Measurements from ENCODE around the gene ANKS1A. TPM values are rescaled to one million over a fixed set of nuclear protein-coding genes. Genes with fewer than 3 reads are reported as not detected.

ANKS1A gene
- total and polyA plus RNA-seq, 7 donors: 3.9 to 12.4 (median 6.1) TPM

DNA sequence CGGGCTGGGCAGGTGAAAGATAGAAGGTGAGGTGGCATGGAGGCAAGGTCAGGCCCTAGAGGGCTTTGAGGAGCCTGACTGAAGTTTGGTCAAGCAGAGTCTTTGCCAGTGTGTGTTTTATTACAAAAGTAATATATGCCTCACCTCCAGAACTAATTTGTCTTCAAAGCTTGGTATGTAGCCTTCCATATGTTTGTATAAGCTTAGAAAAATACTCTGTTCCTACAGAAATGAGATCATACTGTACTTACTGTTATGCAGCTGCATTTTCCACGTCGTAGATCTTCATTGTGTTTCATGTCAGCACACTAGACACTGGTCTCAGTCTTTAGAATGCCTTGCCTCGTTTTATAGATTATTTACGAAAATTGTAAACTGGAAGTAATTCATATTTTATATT lies 61.8 kb downstream of the ANKS1A start:
- 82 to 88% (median 85%) methylated on average over 5 of the region's 5 CpGs for WGBS, 3 donors
- no peak overlapping the region for H3K4me3 ChIP-seq
- ATAC-seq (no peak), DNase-seq (no peak)
- no peak overlapping the region for H3K27ac ChIP-seq
- TF ChIP-seq CTCF (IDR thresholded peaks at IDR 0.05): no peak
- no peaks in the 10 kb centered on the region for H3K27me3 ChIP-seq (ENCODE audit: insufficient read depth in 3 of 3, low read length in 2 of 3)
- H3K9me3 ChIP-seq: no peaks in the 10 kb centered on the region
- H3K36me3 ChIP-seq (ENCODE audit: insufficient read depth in 1 of 2, low read depth in 1 of 2): no peaks in the 10 kb centered on the region
- peaks cover 7% of the 10 kb centered on the region for H3K4me1 ChIP-seq
- intact Hi-C loops (cut with DNase I): no loop called here

- Histone ChIP-seq H3K36me3 (ENCODE audit: insufficient read depth in 1 of 2, low read depth in 1 of 2) (no peaks in the 10 kb centered on the region), H3K27ac (no peak overlapping the region), H3K4me1 (peaks cover 7% of the 10 kb centered on the region), H3K4me3 (no peak overlapping the region), H3K9me3 (no peaks in the 10 kb centered on the region), H3K27me3 (ENCODE audit: insufficient read depth in 3 of 3, low read length in 2 of 3) (no peaks in the 10 kb centered on the region)
- no peak for TF ChIP-seq CTCF (IDR thresholded peaks at IDR 0.05)
- WGBS, 3 donors: 90% methylated on average over 4 of the region's 4 CpGs
- no peak for ATAC-seq
- no peak for DNase-seq
- intact Hi-C loops (cut with DNase I): no loop called here
Measured at GRCh38 chr6:34951731-34952130, 62.7 kb downstream of the ANKS1A start.

- no peaks in the 10 kb centered on the region for H3K36me3 ChIP-seq (ENCODE audit: insufficient read depth in 1 of 2, low read depth in 1 of 2)
- 80 to 85% (median 84%) methylated on average over 2 of the region's 2 CpGs for WGBS, 3 donors
- H3K4me3 ChIP-seq: no peak overlapping the region
- no peaks in the 10 kb centered on the region for H3K27me3 ChIP-seq (ENCODE audit: insufficient read depth in 3 of 3, low read length in 2 of 3)
- TF ChIP-seq CTCF (IDR thresholded peaks at IDR 0.05): no peak
- H3K4me1 ChIP-seq: peaks cover 10% of the 10 kb centered on the region
- ATAC-seq: no peak
- no peaks in the 10 kb centered on the region for H3K9me3 ChIP-seq
- no peak overlapping the region for H3K27ac ChIP-seq
- intact Hi-C loops (cut with DNase I): no loop called here
- no peak for DNase-seq
Measured at GRCh38 chr6:34953061-34954025, 64.3 kb downstream of the ANKS1A start.

- no peak overlapping the region for H3K4me3 ChIP-seq
- WGBS, 3 donors: 73 to 76% (median 75%) methylated on average over 3 of the region's 3 CpGs
- ATAC-seq (no peak), DNase-seq (no peak)
- H3K9me3 ChIP-seq: no peaks in the 10 kb centered on the region
- H3K36me3 ChIP-seq (ENCODE audit: insufficient read depth in 1 of 2, low read depth in 1 of 2): no peaks in the 10 kb centered on the region
- intact Hi-C loops (cut with DNase I): no loop called here
- peaks cover 24% of the 10 kb centered on the region for H3K4me1 ChIP-seq
- TF ChIP-seq CTCF (IDR thresholded peaks at IDR 0.05): no peak
- H3K27ac ChIP-seq: no peak overlapping the region
- no peaks in the 10 kb centered on the region for H3K27me3 ChIP-seq (ENCODE audit: insufficient read depth in 3 of 3, low read length in 2 of 3)
Measured at GRCh38 chr6:34955442-34955841, 66.4 kb downstream of the ANKS1A start.
